H9 (cell line): ENCODE measurements around the gene DOCK7. TPM values are rescaled to one million over a fixed set of nuclear protein-coding genes. Genes with fewer than 3 reads are reported as not detected.

Source experiments
- DNase-seq: peaks from one replicate; pipeline ENCODE4 v3.0.0-alpha.2; 2017
- H2AFZ ChIP-seq: one replicate; pipeline ENCODE4 v1.6.1; 2013; ENCODE audit warnings: mild to moderate bottlenecking, low read length, control low read depth, moderate library complexity
- H2AK5ac ChIP-seq: 2 replicates; pipeline ENCODE4 v1.6.1; 2013; ENCODE audit warnings: low read length, control low read depth, mixed read lengths; ENCODE audit not compliant: insufficient read length
- H2BK120ac ChIP-seq: one replicate; pipeline ENCODE4 v1.6.1; 2013; ENCODE audit warnings: low read depth, mild to moderate bottlenecking, low read length, control low read depth, inconsistent platforms; ENCODE audit not compliant: poor library complexity, severe bottlenecking
- H2BK12ac ChIP-seq: 2 replicates; pipeline ENCODE4 v1.6.1; 2013; ENCODE audit warnings: low read length, control low read depth, mixed read lengths, low read depth; ENCODE audit not compliant: insufficient read length
- H2BK15ac ChIP-seq: 2 replicates; pipeline ENCODE4 v1.6.1; 2013; ENCODE audit warnings: low read depth, low read length, control low read depth
- H2BK20ac ChIP-seq: one replicate; pipeline ENCODE4 v1.6.1; 2013; ENCODE audit warnings: low read depth, mild to moderate bottlenecking, low read length, control low read depth, inconsistent platforms; ENCODE audit not compliant: poor library complexity, severe bottlenecking
- H2BK5ac ChIP-seq: 2 replicates; pipeline ENCODE4 v1.6.1; 2013; ENCODE audit warnings: low read length, control low read depth, mixed read lengths; ENCODE audit not compliant: insufficient read length
- H3K14ac ChIP-seq: 2 replicates; pipeline ENCODE4 v1.6.1; 2013; ENCODE audit warnings: low read length, control low read depth; ENCODE audit not compliant: insufficient read depth
- H3K18ac ChIP-seq: 2 replicates; pipeline ENCODE4 v1.6.1; 2013; ENCODE audit warnings: low read depth, mild to moderate bottlenecking, mixed read lengths, low read length, control low read depth; ENCODE audit not compliant: insufficient read length
- H3K23ac ChIP-seq: 2 replicates; pipeline ENCODE4 v1.6.1; 2013; ENCODE audit warnings: low read length, control low read depth, mixed read lengths, low read depth; ENCODE audit not compliant: insufficient read length
- H3K23me2 ChIP-seq: 2 replicates; pipeline ENCODE4 v1.6.1; 2013; ENCODE audit warnings: low read depth, mild to moderate bottlenecking, mixed read lengths, low read length, control low read depth; ENCODE audit not compliant: insufficient read length, poor library complexity, severe bottlenecking
- H3K27ac ChIP-seq: 2 replicates; pipeline ENCODE4 v1.5.1; 2013; ENCODE audit warnings: low read length, control low read depth, mixed read lengths, low read depth; ENCODE audit not compliant: insufficient read length
- H3K27me3 ChIP-seq: 2 replicates; pipeline ENCODE4 v1.6.1; 2013; ENCODE audit warnings: low read length, control low read depth, inconsistent platforms; ENCODE audit not compliant: insufficient read depth
- H3K4ac ChIP-seq: 2 replicates; pipeline ENCODE4 v1.6.1; 2013; ENCODE audit warnings: low read depth, mild to moderate bottlenecking, control low read depth, inconsistent platforms, low read length, moderate library complexity
- H3K4me1 ChIP-seq: 2 replicates; pipeline ENCODE4 v1.6.1; 2013; ENCODE audit warnings: low read length, control low read depth, inconsistent platforms; ENCODE audit not compliant: insufficient read depth
- H3K4me2 ChIP-seq: 2 replicates; pipeline ENCODE4 v1.6.1; 2013; ENCODE audit warnings: low read length, control low read depth, mixed read lengths; ENCODE audit not compliant: insufficient read length, insufficient read depth
- H3K56ac ChIP-seq: 2 replicates; pipeline ENCODE4 v1.6.1; 2013; ENCODE audit warnings: low read depth, mild to moderate bottlenecking, mixed read lengths, low read length, control low read depth; ENCODE audit not compliant: insufficient read length
- H3K79me1 ChIP-seq: 2 replicates; pipeline ENCODE4 v1.6.1; 2013; ENCODE audit warnings: low read depth, mild to moderate bottlenecking, moderate library complexity, low read length, control low read depth, inconsistent platforms; ENCODE audit not compliant: insufficient read depth, poor library complexity, severe bottlenecking
- H3K79me2 ChIP-seq: 2 replicates; pipeline ENCODE4 v1.6.1; 2013; ENCODE audit warnings: low read length, control low read depth, inconsistent platforms; ENCODE audit not compliant: insufficient read depth
- H3K9ac ChIP-seq: 2 replicates; pipeline ENCODE4 v1.6.1; 2013; ENCODE audit warnings: low read length, control low read depth, mixed read lengths; ENCODE audit not compliant: insufficient read length; ENCODE audit errors: extremely low read depth
- H3K9me3 ChIP-seq: one replicate; pipeline ENCODE4 v1.6.1; 2013; ENCODE audit warnings: low read depth, low read length, inconsistent platforms; ENCODE audit not compliant: control insufficient read depth
- H3T11ph ChIP-seq: one replicate; pipeline ENCODE4 v1.6.1; 2013; ENCODE audit warnings: mild to moderate bottlenecking, low read length, control low read depth, inconsistent platforms
- H4K20me1 ChIP-seq: one replicate; pipeline ENCODE4 v1.6.1; 2013; ENCODE audit not compliant: control insufficient read depth, insufficient read length, insufficient read depth
- H4K5ac ChIP-seq: 2 replicates; pipeline ENCODE4 v1.6.1; 2013; ENCODE audit warnings: low read depth, mild to moderate bottlenecking, mixed read lengths, low read length, control low read depth; ENCODE audit not compliant: insufficient read length
- H4K8ac ChIP-seq: replicated peaks from 2 replicates; pipeline ENCODE4 v1.6.1; 2013; ENCODE audit warnings: low read length, control low read depth, mixed read lengths, low read depth; ENCODE audit not compliant: insufficient read length
- H4K91ac ChIP-seq: 2 replicates; pipeline ENCODE4 v1.6.1; 2013; ENCODE audit warnings: low read depth, mild to moderate bottlenecking, moderate library complexity, mixed read lengths, low read length, control low read depth; ENCODE audit not compliant: insufficient read length
- H3K27ac Mint-ChIP-seq, 3 experiments: 2 replicates in 2 of 3; 3 replicates in 1 of 3; pipeline ENCODE4 v1.8.0; 2020 to 2021; ENCODE audit warnings: mixed read lengths in 3 of 3, mild to moderate bottlenecking in 1 of 3, moderate library complexity in 1 of 3
- H3K27me3 Mint-ChIP-seq: 2 replicates; pipeline ENCODE4 v1.8.0; 2021; ENCODE audit warnings: low read depth, mild to moderate bottlenecking, moderate library complexity, mixed read lengths
- H3K36me3 Mint-ChIP-seq, 3 experiments: 2 replicates in 2 of 3; 3 replicates in 1 of 3; pipeline ENCODE4 v1.8.0; 2020 to 2021; ENCODE audit warnings: low read depth in 3 of 3, mixed read lengths in 3 of 3; ENCODE audit not compliant: insufficient read depth in 1 of 3
- H3K4me1 Mint-ChIP-seq, 2 experiments: 2 replicates each; pipeline ENCODE4 v1.8.0; 2020; ENCODE audit warnings: mixed read lengths in 2 of 2
- H3K4me3 Mint-ChIP-seq, 2 experiments: 2 replicates in 1 of 2; 3 replicates in 1 of 2; pipeline ENCODE4 v1.8.0; 2020 to 2021; ENCODE audit warnings: mild to moderate bottlenecking in 2 of 2, mixed read lengths in 2 of 2, moderate library complexity in 1 of 2
- H3K9me3 Mint-ChIP-seq, 2 experiments: 2 replicates in 1 of 2; 3 replicates in 1 of 2; pipeline ENCODE4 v1.8.0; 2020; ENCODE audit warnings: mild to moderate bottlenecking in 2 of 2, mixed read lengths in 2 of 2, moderate library complexity in 1 of 2
- WGBS: extraction: QIAGEN DNeasy Blood & Tissue Kit; methylation state at CpG from one replicate; pipeline ENCODE4 v1.1.7; 2013; ENCODE audit warnings: missing lambda C conversion rate, low lambda C conversion rate, mixed read lengths; ENCODE audit not compliant: insufficient read length; ENCODE audit errors: extremely low coverage; 5-methylcytosine and 5-hydroxymethylcytosine counted together
- total RNA-seq: library from RNA; stranded (reverse); gene quantifications from 2 replicates; pipeline ENCODE4 v1.2.1, GENCODE V29; 2021
- TF ChIP-seq, protein P1 (sequence below): fragments of 200-600 bp; sonication (generic); conservative IDR thresholded peaks from 3 replicates; pipeline ENCODE4 v1.8.0; 2021; ENCODE audit warnings: antibody characterized with exemption, mild to moderate bottlenecking

DOCK7 gene
- total RNA-seq, 1 experiment from 2014 or later: 36.8 TPM

DNA sequence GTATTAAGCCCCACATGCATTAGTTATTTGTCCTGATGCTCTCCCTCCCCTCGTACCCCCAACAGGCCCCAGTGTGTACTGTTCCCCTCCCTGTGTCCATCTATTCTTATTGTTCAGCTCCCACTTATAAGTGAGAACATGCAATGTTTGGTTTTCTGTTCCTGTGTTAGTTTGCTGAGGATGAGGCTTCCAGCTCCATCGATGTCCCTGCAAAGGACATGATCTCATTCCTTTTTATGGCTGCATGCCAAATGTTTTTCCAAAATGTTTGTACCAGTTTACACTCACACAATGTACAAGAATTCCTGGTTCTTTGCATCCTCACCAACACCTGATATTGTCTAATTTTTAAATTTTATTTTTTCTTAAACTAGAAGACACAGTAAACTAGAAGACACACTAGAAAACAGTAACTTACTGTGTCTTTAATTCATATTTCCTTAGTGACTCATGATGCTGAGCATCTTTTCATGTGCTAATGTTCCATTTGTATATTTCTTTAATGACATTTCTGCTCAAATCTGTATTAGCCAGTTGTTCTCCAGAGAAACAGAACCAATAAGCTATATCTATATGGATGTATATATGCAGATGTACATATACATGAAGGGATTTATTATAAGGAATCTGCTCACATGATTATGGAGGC lies 270.7 kb downstream of the DOCK7 start:
- Mint-ChIP-seq H3K9me3 (peaks cover 0 to 4% of the 10 kb centered on the region in 2 experiments; a peak in 1 of 5 replicates), H3K27me3 (no peaks in the 10 kb centered on the region), H3K4me1 (peaks cover 0 to 4% of the 10 kb centered on the region in 2 experiments; a peak in 1 of 4 replicates), H3K4me3 (no peak overlapping the region), H3K27ac (no peak overlapping the region), H3K36me3 (no peaks in the 10 kb centered on the region)
- H3K4me1 ChIP-seq: no peaks in the 10 kb centered on the region
- H3K4me2 ChIP-seq: no peak overlapping the region
- H2BK20ac ChIP-seq: no peak overlapping the region
- H4K8ac ChIP-seq: no peak overlapping the region
- no peaks in the 10 kb centered on the region for H4K20me1 ChIP-seq
- no peak overlapping the region for H2BK12ac ChIP-seq
- no peaks in the 10 kb centered on the region for H3K23me2 ChIP-seq
- no peaks in the 10 kb centered on the region for H3K79me1 ChIP-seq
- H3T11ph ChIP-seq: no peak overlapping the region
- H4K91ac ChIP-seq: no peak overlapping the region
- H3K18ac ChIP-seq: no peak overlapping the region
- no peak overlapping the region for H2BK5ac ChIP-seq
- TF ChIP-seq, protein P1, sequence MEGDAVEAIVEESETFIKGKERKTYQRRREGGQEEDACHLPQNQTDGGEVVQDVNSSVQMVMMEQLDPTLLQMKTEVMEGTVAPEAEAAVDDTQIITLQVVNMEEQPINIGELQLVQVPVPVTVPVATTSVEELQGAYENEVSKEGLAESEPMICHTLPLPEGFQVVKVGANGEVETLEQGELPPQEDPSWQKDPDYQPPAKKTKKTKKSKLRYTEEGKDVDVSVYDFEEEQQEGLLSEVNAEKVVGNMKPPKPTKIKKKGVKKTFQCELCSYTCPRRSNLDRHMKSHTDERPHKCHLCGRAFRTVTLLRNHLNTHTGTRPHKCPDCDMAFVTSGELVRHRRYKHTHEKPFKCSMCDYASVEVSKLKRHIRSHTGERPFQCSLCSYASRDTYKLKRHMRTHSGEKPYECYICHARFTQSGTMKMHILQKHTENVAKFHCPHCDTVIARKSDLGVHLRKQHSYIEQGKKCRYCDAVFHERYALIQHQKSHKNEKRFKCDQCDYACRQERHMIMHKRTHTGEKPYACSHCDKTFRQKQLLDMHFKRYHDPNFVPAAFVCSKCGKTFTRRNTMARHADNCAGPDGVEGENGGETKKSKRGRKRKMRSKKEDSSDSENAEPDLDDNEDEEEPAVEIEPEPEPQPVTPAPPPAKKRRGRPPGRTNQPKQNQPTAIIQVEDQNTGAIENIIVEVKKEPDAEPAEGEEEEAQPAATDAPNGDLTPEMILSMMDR: no peak
- H2BK15ac ChIP-seq: no peak overlapping the region
- no peak overlapping the region for H3K23ac ChIP-seq
- no peak overlapping the region for H3K4ac ChIP-seq
- H3K27me3 ChIP-seq: no peaks in the 10 kb centered on the region
- H3K27ac ChIP-seq: no peak overlapping the region
- no peaks in the 10 kb centered on the region; the same call in 1 of the 2 replicates for H3K79me2 ChIP-seq
- H2AFZ ChIP-seq: no peak overlapping the region
- H3K56ac ChIP-seq: no peak overlapping the region
- H4K5ac ChIP-seq: no peak overlapping the region
- H3K9ac ChIP-seq: no peak overlapping the region
- H2AK5ac ChIP-seq: no peak overlapping the region
- H3K14ac ChIP-seq: no peak overlapping the region
- H2BK120ac ChIP-seq: no peak overlapping the region
- DNase-seq: no peak
- no CpG with 5 or more reads among the region's 2 CpGs for WGBS
- no peaks in the 10 kb centered on the region for H3K9me3 ChIP-seq
